ENCODE results near the gene PRF1.
"Not testable (repeated sequence)": the region's sequence is repeated elsewhere in the genome, so short reads cannot be mapped to it uniquely, and the experiment has no call there.

The PRF1 gene

GRCh38 chr10:70634515-70634914, 32.0 kb upstream of the PRF1 start:
- DNase-seq (ENCODE audit: insufficient read length, low spot score); FAIRE-seq: not testable (repeated sequence)

- no peak for TF ChIP-seq CTCF (IDR thresholded peaks at IDR 0.05; ENCODE audit: insufficient read depth, missing control alignments)
- DNase-seq (ENCODE audit: insufficient read length, low spot score) (no peak), FAIRE-seq (no peak)
These were observed 31.5 kb upstream of the PRF1 start for GRCh38 chr10:70634011-70634410.

- not testable (repeated sequence) for DNase-seq (ENCODE audit: insufficient read length, low spot score); FAIRE-seq
These were observed 29.2 kb upstream of the PRF1 start for GRCh38 chr10:70631735-70632134.

- FAIRE-seq, result no peak
- DNase-seq (ENCODE audit: insufficient read length, low spot score), result no peak
- TF ChIP-seq CTCF (IDR thresholded peaks at IDR 0.05; ENCODE audit: insufficient read depth, missing control alignments), result no peak
These were observed 26.8 kb upstream of the PRF1 start for GRCh38 chr10:70629338-70629737.

- TF ChIP-seq CTCF (IDR thresholded peaks at IDR 0.05; ENCODE audit: insufficient read depth, missing control alignments), result no peak
- DNase-seq (ENCODE audit: insufficient read length, low spot score) (no peak), FAIRE-seq (no peak)
These were observed 23.5 kb upstream of the PRF1 start for GRCh38 chr10:70626056-70626455.

- DNase-seq (ENCODE audit: insufficient read length, low spot score) (no peak), FAIRE-seq (no peak)
- TF ChIP-seq CTCF (IDR thresholded peaks at IDR 0.05; ENCODE audit: insufficient read depth, missing control alignments), result no peak
These were observed 20.7 kb upstream of the PRF1 start for GRCh38 chr10:70622981-70623844.

- FAIRE-seq (no peak), DNase-seq (ENCODE audit: insufficient read length, low spot score) (no peak)
- no peak for TF ChIP-seq CTCF (IDR thresholded peaks at IDR 0.05; ENCODE audit: insufficient read depth, missing control alignments)
These were observed 20.0 kb upstream of the PRF1 start for GRCh38 chr10:70622541-70622940.

GRCh38 chr10:70621503-70622078, 19.1 kb upstream of the PRF1 start:
- no peak for TF ChIP-seq CTCF (IDR thresholded peaks at IDR 0.05; ENCODE audit: insufficient read depth, missing control alignments)
- DNase-seq (ENCODE audit: insufficient read length, low spot score) (no peak), FAIRE-seq (no peak)
